Body of pancreas (tissue), 4 donors: ENCODE measurements around the gene ST8SIA5.

Experiments
- POLR2A ChIP-seq, 3 donors: fragments of 450-650 bp; IDR thresholded peaks; one replicate each; pipeline ENCODE4 v1.6.1; 2016; ENCODE audit warnings: antibody characterized with exemption in 3 of 3, mild to moderate bottlenecking in 2 of 3
- TF ChIP-seq, protein P1 (sequence below), 7 experiments: fragments of 450-650 bp in 4 of 7; fragments of 200-600 bp in 3 of 7; sonication (generic) in 3 of 7; IDR thresholded peaks; one replicate each; pipeline ENCODE4 v1.5.1; 2016 to 2019; ENCODE audit warnings: antibody characterized with exemption in 7 of 7

DNA sequence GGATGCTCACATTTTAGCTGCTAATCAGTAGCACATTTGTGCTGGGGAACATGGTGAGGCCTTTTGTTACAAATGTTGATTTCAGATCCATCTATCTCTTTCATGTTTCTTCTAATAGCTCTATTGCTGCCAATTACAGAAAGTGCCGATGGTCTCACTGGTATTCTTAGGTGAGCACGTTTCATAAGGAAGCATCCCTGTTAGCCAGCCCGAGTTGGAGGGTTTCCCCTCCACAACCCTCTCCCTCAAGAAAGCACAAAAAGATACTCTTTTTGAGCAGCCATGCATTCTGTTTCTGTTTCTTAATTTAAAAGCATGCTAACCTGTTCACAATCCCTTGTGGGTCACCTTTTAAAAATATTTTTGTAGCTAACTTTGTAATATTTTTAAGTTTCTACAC lies 30.8 kb upstream of the ST8SIA5 start:
- no peak for TF ChIP-seq POLR2A (IDR thresholded peaks at IDR 0.05)
- TF ChIP-seq, protein P1, sequence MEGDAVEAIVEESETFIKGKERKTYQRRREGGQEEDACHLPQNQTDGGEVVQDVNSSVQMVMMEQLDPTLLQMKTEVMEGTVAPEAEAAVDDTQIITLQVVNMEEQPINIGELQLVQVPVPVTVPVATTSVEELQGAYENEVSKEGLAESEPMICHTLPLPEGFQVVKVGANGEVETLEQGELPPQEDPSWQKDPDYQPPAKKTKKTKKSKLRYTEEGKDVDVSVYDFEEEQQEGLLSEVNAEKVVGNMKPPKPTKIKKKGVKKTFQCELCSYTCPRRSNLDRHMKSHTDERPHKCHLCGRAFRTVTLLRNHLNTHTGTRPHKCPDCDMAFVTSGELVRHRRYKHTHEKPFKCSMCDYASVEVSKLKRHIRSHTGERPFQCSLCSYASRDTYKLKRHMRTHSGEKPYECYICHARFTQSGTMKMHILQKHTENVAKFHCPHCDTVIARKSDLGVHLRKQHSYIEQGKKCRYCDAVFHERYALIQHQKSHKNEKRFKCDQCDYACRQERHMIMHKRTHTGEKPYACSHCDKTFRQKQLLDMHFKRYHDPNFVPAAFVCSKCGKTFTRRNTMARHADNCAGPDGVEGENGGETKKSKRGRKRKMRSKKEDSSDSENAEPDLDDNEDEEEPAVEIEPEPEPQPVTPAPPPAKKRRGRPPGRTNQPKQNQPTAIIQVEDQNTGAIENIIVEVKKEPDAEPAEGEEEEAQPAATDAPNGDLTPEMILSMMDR (IDR thresholded peaks at IDR 0.05) = no peak
